MM.1S (cell line): ENCODE measurements around the gene CTAG2.
"Not testable (repeated sequence)": the region's sequence is repeated elsewhere in the genome, so short reads cannot be mapped to it uniquely, and the experiment has no call there.

ENCODE experiments used
- DNase-seq: peaks from one replicate; pipeline ENCODE4 v3.0.0-alpha.2; 2015
- H2AFZ ChIP-seq: fragments of 300-600 bp; sonication (generic); 2 replicates; pipeline ENCODE4 v1.6.0; 2016; ENCODE audit warnings: antibody characterized with exemption, low read length
- H3F3A ChIP-seq: fragments of 300-600 bp; sonication (generic); 2 replicates; pipeline ENCODE4 v1.6.1; 2016; ENCODE audit warnings: mild to moderate bottlenecking, antibody characterized with exemption, low read length, moderate library complexity, mixed read lengths; ENCODE audit not compliant: insufficient read depth
- H3K27ac ChIP-seq: fragments of 300-600 bp; sonication (generic); 2 replicates; pipeline ENCODE4 v1.5.1; 2016; ENCODE audit warnings: mild to moderate bottlenecking, low read length
- H3K27me3 ChIP-seq: fragments of 300-600 bp; sonication (generic); replicated peaks from 2 replicates; pipeline ENCODE4 v1.6.0; 2016; ENCODE audit warnings: low read length; ENCODE audit not compliant: insufficient read depth
- H3K36me3 ChIP-seq: fragments of 300-600 bp; sonication (generic); replicated peaks from 2 replicates; pipeline ENCODE4 v1.6.1; 2016; ENCODE audit warnings: mild to moderate bottlenecking, low read length, mixed read lengths; ENCODE audit not compliant: insufficient read depth
- H3K4me1 ChIP-seq: fragments of 300-600 bp; sonication (generic); 2 replicates; pipeline ENCODE4 v1.6.1; 2016; ENCODE audit warnings: low read length, mixed read lengths
- H3K4me2 ChIP-seq: fragments of 300-600 bp; sonication (generic); 2 replicates; pipeline ENCODE4 v1.6.0; 2016; ENCODE audit warnings: low read depth, low read length
- H3K4me3 ChIP-seq: fragments of 300-600 bp; sonication (generic); 2 replicates; pipeline ENCODE4 v1.5.1; 2016; ENCODE audit warnings: low read length, mixed read lengths
- H3K79me2 ChIP-seq: fragments of 300-600 bp; sonication (generic); 2 replicates; pipeline ENCODE4 v1.6.1; 2016; ENCODE audit warnings: mixed run types, low read length, mixed read lengths
- H3K9ac ChIP-seq: fragments of 300-600 bp; sonication (generic); 2 replicates; pipeline ENCODE4 v1.6.1; 2016; ENCODE audit warnings: low read length, mixed read lengths
- H3K9me2 ChIP-seq: fragments of 300-600 bp; sonication (generic); replicated peaks from 2 replicates; pipeline ENCODE4 v1.6.1; 2016; ENCODE audit warnings: mild to moderate bottlenecking, low read length, mixed read lengths; ENCODE audit not compliant: insufficient read depth
- H3K9me3 ChIP-seq: fragments of 300-600 bp; sonication (generic); replicated peaks from 2 replicates; pipeline ENCODE4 v1.6.1; 2016; ENCODE audit warnings: mild to moderate bottlenecking, low read length, mixed read lengths; ENCODE audit not compliant: insufficient read depth
- H4K20me1 ChIP-seq: fragments of 300-600 bp; sonication (generic); 2 replicates; pipeline ENCODE4 v1.6.1; 2016; ENCODE audit warnings: mild to moderate bottlenecking, low read length, moderate library complexity, mixed read lengths; ENCODE audit not compliant: insufficient read depth

The CTAG2 gene

DNA sequence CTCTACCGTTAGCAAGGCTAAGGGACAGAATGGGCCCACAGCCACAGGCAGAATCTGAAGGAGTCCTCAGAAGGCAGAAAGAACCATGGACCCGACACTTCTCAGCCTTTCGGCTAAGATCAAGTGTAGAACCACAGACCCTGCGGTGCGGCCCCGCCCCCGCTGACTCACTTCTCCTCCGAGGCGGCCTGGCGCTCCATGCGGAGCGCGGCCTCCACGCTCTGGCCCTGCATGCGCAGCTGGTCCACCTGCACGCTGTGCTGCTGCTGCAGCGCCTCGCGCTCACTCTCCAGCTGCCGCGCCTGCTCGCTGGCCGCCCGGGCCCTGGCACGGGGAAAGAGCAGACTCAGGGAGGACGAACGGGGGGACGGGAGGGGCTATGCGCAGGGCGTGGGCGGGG is 9.7 kb downstream of the CTAG2 start:
- H2AFZ ChIP-seq, H3K27me3 ChIP-seq, H3K9me2 ChIP-seq, DNase-seq, H4K20me1 ChIP-seq, H3K9ac ChIP-seq, H3F3A ChIP-seq, H3K4me1 ChIP-seq, H3K4me2 ChIP-seq, H3K79me2 ChIP-seq, H3K9me3 ChIP-seq, H3K4me3 ChIP-seq, H3K36me3 ChIP-seq, H3K27ac ChIP-seq: not testable (repeated sequence)

DNA sequence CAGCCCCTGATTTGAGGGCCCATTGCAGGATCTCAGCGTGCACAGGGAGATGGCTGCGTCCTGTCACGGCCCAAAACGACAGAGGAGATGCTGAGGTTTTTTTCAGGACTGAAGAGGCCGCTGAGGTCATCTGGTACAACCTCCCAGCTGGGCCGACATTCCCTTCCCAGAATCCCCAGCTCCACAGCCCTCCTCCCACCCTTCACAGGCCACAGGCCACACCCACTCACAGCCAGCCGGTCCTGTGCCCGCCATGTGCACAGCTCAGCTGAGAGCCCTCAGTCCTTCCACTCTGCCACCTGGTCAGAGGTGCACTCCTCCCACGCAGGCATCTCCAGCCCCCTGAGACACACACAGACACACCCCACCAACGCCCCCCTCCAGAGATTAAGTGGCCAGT is 11.6 kb downstream of the CTAG2 start:
- not testable (repeated sequence) for H3K9me3 ChIP-seq, H4K20me1 ChIP-seq

DNA sequence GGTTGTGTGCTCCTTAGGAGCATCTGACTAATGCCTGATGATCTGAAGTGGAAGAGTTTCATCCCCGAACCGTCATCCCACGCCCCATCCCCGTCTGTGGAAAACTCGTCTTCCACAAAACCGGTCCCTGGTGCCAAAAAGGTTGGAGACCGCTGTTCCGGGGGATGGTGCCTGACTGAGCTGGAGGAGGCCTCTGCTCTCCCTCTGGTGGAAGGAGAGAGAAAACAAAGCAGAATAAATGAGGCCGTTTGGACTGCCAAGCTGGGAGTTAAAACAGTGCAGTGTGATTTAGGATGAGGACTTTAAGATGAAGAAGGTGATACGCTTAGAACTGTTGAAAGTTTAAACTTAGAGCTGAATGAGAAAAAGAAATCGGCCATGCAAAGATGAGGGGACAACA is 19.7 kb downstream of the CTAG2 start:
- H3F3A ChIP-seq, H2AFZ ChIP-seq, H3K36me3 ChIP-seq, H3K9me2 ChIP-seq, H3K79me2 ChIP-seq, H3K4me2 ChIP-seq, H3K4me1 ChIP-seq, H4K20me1 ChIP-seq, H3K9ac ChIP-seq, H3K9me3 ChIP-seq, DNase-seq, H3K4me3 ChIP-seq, H3K27me3 ChIP-seq, H3K27ac ChIP-seq: not testable (repeated sequence)

More for the DNA sequence above, 11.6 kb downstream of the CTAG2 start:
- H3K27ac ChIP-seq, DNase-seq, H3K27me3 ChIP-seq, H2AFZ ChIP-seq, H3K4me3 ChIP-seq, H3K36me3 ChIP-seq, H3K9ac ChIP-seq, H3F3A ChIP-seq, H3K9me2 ChIP-seq, H3K4me2 ChIP-seq, H3K4me1 ChIP-seq, H3K79me2 ChIP-seq: not testable (repeated sequence)

DNA sequence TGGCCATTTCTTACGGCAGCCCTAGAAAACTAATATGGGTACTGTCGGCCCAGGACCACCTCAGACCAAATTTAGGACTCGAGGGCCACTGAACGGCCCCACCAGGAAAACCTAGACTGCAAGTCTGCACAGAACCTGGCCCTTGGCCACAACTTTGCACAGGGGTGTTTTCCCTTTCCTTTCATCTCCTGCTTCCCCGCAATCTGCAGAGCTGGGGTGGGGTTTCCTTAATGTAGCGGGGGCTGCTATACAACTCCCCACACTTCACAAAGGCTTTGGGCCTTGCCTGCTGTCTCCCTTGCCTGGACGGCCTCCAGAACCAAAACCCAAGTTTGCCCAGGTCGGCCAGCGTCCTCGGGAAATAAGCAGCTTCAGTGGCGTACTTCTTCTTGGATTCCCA is 22.4 kb downstream of the CTAG2 start:
- H3K4me1 ChIP-seq, H3K79me2 ChIP-seq, H3K27me3 ChIP-seq, H3K27ac ChIP-seq, H3K4me2 ChIP-seq, H2AFZ ChIP-seq, H3K9me2 ChIP-seq, DNase-seq, H3K4me3 ChIP-seq, H3K9me3 ChIP-seq, H3K36me3 ChIP-seq, H4K20me1 ChIP-seq, H3K9ac ChIP-seq, H3F3A ChIP-seq: not testable (repeated sequence)

DNA sequence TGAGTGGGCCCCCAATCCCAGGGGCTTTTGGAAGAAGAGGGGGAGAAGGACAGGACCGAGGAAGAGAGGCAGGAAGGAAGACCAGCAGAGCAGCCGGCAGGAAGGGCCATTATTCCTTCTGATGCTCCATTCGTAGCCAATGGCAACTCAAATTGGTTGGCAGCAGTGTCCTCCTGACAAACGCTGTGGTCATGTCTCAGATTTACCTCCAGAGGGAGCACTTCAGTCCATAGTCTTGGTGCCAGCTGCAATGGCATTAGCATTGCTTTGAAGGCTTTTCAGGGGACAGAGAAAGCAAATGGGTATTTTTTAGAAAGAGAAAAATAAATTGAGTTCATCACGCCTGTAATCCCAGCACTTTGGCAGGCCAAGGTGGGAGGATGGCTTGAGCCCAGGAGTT is 24.4 kb downstream of the CTAG2 start:
- H3K9me3 ChIP-seq, DNase-seq, H2AFZ ChIP-seq, H3K27ac ChIP-seq, H3K4me1 ChIP-seq, H4K20me1 ChIP-seq, H3K9me2 ChIP-seq, H3K27me3 ChIP-seq, H3K79me2 ChIP-seq, H3K4me3 ChIP-seq, H3K4me2 ChIP-seq, H3K36me3 ChIP-seq, H3F3A ChIP-seq, H3K9ac ChIP-seq: not testable (repeated sequence)

DNA sequence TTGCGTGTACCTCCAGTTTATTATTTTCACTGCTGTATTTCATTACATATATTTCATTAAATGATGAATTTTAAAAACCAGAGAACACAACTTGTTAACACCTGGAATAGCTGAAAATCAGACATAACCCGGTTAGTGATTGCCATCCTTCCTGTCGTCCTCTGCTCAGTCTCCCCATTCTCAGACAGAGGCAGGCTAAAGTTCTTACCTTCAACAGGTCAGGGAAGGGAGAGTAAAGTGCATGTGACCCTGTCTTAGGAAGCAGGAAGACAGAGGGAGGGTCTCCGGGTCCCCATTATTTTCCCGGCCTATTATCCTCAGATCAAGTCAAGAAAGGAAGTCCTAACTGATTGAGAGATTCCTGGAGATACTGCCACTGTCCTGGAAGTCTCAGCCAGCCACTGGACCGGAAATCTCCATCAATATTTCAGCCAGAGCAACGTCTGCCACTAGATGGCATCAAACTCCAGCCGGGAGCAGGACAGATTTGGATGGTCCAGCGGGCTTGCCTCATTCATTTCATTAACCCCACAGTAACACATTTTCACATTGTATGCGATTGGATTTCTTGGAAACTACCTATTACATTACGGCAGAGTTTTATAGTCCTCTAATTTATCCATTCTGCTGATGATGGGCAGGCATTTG is 32.5 kb downstream of the CTAG2 start:
- H3K36me3 ChIP-seq, H3K4me3 ChIP-seq, H2AFZ ChIP-seq, H3K79me2 ChIP-seq, H3K9ac ChIP-seq, H3K27ac ChIP-seq, H3K4me1 ChIP-seq, DNase-seq, H3K27me3 ChIP-seq, H3K9me2 ChIP-seq, H4K20me1 ChIP-seq, H3K4me2 ChIP-seq, H3K9me3 ChIP-seq, H3F3A ChIP-seq: not testable (repeated sequence)

DNA sequence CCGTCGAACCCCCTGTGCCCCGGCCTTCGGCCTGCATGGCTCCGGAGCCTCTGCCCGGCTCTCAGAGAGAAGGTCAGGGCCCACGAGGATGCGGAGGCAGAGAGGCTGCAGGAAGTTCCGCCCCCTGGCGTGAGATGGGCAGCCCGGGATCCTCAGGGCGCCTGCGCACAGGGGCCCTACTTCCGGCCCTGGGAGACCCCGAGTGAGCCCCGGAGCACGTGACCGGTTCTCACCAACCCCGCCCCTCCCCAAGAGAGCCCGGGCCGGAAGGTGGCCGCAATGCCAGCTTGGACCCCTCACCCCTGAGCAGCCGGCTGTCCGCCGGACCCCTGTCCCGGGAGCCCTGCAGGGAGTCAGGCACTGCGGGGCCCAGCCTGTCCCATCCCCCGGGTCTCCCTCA is 34.2 kb downstream of the CTAG2 start, which contains the start of gene CTAG1B:
Gene CTAG1B, minus strand, starts transcription at position 101 of the 400 bp plus-strand sequence. Its CDS starts 64 bp downstream, at position 37.
- not testable (repeated sequence) for H3K9ac ChIP-seq, H3K9me2 ChIP-seq, H3K4me1 ChIP-seq, H3K4me2 ChIP-seq, H3K4me3 ChIP-seq, H3F3A ChIP-seq, DNase-seq, H3K9me3 ChIP-seq, H3K27ac ChIP-seq, H3K36me3 ChIP-seq, H4K20me1 ChIP-seq, H3K79me2 ChIP-seq, H2AFZ ChIP-seq, H3K27me3 ChIP-seq

DNA sequence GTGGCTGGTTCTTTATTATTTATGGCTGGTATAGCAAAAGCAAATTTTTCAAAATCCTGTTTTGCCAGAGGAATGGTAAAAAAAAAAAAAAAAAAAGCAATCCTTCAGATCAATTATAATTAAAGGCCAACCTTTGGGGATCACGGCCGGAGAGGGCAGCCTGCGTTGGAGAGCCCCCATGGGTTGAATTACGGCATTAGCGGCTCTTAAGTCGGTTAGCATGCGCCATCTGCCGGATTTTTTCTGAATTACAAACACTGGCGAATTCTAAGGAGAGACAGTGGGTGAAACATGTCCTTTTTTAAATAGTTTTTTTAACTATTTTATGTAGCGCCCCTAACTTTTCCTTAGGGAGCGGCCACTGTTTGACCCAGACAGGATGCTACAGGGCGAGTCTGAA is 39.8 kb downstream of the CTAG2 start:
- H3K9me2 ChIP-seq, H3K4me1 ChIP-seq, H3K9ac ChIP-seq, H3K4me2 ChIP-seq, H3F3A ChIP-seq, H4K20me1 ChIP-seq, H3K79me2 ChIP-seq, H3K27me3 ChIP-seq, H2AFZ ChIP-seq, H3K36me3 ChIP-seq, DNase-seq, H3K27ac ChIP-seq, H3K9me3 ChIP-seq, H3K4me3 ChIP-seq: not testable (repeated sequence)
